Right hindlimb (tissue), 1 donor: ENCODE data around the gene EOGT.

ENCODE experiments used
- DNase-seq: peaks from one replicate; pipeline ENCODE4 v3.0.0-alpha.2; 2018

Gene EOGT

GRCh38 chr3:69013253-69014021, at the start of gene EOGT:
Gene EOGT (minus strand): TSS chr3:69013684. CDS start chr3:69009846, 3,838 bp downstream.
- peak; percentile 91 for DNase-seq

DNA sequence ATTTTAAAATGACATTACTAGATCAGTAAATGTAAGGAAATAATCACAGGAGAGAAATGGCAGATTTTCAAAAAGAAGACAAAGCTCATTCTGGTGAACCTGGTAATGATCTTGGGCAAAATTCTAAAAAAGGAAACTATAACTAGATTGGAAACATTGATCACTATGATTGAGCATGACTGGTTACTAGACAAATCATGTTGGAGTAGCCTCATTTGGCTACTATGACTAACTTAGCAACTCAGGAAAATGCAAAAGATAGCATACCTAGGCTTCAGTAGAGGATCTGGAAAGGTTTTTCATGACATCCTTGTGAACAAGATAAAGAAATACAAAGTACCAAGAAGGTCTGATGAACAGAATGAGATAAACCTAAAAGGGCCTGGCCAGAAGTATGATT, 46.2 kb upstream of the EOGT start:
- DNase-seq = no peak

- DNase-seq = no peak
Observed at GRCh38 chr3:69058947-69059224, 45.4 kb upstream of the EOGT start.

DNA sequence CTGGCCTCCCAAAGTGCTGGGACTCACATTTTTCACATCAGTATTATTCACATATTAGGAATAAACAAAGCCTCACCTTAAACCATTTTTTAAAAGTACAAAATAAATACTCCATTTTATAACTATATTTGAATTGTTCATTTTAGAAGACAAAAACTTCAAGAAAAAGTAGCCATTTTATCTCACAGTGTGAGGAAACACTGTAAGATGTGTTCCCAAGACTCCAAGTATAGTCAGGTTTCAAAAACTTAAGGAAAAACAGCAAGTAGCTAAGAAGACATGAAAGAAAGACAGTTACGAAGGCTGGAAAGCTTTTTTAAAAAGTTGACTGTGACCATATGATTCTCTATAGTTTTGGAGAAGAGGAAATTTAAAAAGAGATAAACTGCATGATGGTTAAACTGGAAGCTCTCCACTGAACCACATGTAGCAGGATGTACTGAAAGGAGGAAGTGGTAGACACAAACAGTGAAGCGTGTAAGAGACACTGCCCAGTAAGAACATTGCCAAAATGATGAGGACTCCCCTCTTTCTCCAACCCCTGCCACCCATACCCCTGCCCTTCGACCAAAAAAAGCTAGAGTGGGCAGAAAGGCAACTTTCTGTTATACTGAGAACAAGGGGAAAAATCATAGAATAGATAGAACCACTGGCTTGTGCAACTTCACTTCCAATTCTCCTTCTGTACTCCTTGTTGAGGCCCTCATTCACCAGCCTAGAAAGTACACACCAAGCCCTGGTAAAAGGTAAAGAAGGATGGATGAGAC, 44.9 kb upstream of the EOGT start:
- no peak for DNase-seq

GRCh38 chr3:69052472-69052898, 39.0 kb upstream of the EOGT start:
- DNase-seq = no peak

DNA sequence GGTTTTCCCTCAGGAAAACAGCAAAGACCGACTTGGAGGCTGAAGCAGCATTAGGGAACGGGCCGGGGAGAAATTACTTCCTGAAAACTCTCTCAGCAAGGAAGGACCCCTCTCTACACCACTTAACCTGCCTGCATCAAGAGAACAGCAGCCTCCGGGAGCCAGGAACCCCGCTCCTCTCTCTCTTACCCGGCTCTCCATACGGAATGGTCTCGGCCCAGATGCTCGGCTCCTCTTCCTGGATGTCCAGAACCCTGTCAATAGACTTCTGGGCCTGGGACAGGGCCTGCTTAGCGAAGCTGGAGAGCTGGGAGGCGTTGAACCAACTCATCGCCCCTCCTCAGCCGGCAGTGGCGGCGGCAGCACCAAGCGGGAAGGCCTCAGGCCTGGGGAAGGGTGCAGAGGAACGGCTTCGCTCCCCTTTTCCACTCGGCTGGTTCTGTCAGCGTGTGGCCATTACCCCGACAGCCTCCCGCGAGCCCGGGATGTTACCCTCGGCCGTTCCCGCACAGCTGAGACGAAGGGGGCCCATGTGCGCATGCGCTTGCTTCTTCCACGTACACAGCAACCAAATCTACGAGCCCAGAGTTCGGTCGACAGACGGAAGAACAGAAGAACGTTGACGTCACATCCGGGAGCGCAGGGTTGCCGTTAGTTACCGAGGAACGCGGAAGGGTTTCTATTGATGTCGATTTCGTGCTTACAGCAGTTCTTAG, 38.4 kb upstream of the EOGT start, which contains the start of gene TMF1:
Gene TMF1 (minus strand): TSS at position 578 of the 716 bp plus-strand sequence. CDS start 247 bp downstream, at position 331.
- peak; percentile 98 for DNase-seq

DNA sequence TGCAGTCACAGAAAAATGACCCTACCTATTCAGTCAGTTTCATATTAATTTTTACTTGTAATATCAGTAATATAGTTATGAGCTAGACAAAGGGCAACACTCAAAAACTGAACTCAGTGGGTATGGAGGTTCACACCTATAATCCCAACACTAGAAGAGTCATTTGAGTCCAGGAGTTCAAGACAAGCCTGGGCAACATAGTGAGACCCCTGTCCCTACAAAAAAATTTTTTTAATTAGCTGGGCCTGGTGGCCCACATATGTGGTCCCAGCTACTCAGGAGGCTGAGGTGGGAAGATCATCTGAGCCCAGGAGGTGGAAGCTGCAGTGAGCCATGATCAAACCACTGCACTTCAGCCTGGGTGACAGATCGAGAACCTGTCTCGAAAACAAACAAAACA, 35.5 kb upstream of the EOGT start:
- DNase-seq = no peak

GRCh38 chr3:69044608-69045007, 31.1 kb upstream of the EOGT start:
- DNase-seq = no peak

GRCh38 chr3:69033470-69033869, 20.0 kb upstream of the EOGT start:
- no peak for DNase-seq

DNA sequence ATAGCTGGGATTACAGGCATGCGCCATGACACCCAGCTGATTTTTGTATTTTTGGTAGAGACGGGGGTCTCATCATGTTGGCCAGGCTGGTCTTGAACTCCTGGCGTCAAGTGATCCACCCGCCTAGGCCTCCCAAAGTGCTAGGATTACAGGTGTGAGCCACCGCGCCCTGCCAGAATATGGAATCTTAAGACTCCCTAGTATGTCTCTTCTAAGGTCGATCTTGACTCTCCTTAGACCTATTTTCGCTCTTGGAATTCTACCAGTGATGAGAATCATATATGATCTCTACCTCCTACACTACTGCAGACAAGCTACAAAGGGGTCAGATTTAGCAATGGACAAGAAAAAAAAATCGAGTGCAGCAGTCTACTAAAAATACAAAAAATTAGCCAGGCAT, 19.3 kb upstream of the EOGT start:
- DNase-seq = no peak

DNA sequence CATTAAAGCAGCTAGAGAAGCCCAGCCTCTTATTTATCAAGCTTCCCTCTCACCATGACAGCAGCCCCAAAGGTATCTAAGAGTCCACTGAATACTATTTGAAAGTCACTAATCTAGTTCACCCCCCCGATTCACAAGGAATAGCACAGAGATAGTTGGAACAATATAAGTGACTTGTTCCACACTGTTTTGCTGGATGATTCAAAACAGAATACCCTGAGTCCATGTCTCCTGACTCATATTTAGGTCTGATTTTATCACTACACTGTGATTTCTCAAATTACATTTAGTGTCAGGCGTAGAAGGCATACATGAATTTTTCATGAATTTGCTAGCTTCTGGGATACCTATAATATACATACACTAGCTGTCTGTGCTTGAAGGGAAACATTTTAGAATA, 18.7 kb upstream of the EOGT start:
- DNase-seq = no peak

- DNase-seq = no peak
Observed at GRCh38 chr3:69031635-69032034, 18.2 kb upstream of the EOGT start.

- DNase-seq = no peak
Observed at GRCh38 chr3:69020857-69021256, 7.4 kb upstream of the EOGT start.

- no peak for DNase-seq
Observed at GRCh38 chr3:69020424-69020823, 6.9 kb upstream of the EOGT start.

- no peak for DNase-seq
Observed at GRCh38 chr3:69016901-69017300, 3.4 kb upstream of the EOGT start.

- DNase-seq = no peak
Observed at GRCh38 chr3:69016102-69016501, 2.6 kb upstream of the EOGT start.

- no peak for DNase-seq
Observed at GRCh38 chr3:69014022-69014580, 617 bp upstream of the EOGT start.

DNA sequence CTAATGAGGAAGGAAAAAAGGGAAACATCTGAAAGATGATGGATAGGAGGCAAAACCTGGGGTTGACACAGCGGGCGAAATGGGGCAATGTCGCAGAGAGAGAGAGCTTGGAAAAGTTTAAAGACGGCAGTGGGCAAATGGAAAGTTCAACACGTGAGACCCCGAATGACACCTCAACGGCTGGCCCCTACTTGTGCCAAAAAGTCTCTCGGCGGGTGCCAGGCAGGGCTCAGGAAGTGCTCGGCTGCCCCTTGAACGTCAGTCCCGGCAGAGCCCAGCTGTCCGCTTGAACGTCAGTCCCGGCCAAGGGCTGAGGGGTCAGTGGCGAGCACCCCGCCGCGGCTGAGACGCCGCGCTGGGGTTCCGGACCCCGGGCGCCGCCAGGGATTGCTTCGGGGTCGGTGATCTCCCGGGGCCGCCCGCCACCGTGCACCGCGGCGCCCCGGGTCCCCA, 658 bp downstream of the EOGT start:
- peak; percentile 70 for DNase-seq

GRCh38 chr3:69012100-69012799, 1.2 kb downstream of the EOGT start:
- peak; percentile 47 for DNase-seq

DNA sequence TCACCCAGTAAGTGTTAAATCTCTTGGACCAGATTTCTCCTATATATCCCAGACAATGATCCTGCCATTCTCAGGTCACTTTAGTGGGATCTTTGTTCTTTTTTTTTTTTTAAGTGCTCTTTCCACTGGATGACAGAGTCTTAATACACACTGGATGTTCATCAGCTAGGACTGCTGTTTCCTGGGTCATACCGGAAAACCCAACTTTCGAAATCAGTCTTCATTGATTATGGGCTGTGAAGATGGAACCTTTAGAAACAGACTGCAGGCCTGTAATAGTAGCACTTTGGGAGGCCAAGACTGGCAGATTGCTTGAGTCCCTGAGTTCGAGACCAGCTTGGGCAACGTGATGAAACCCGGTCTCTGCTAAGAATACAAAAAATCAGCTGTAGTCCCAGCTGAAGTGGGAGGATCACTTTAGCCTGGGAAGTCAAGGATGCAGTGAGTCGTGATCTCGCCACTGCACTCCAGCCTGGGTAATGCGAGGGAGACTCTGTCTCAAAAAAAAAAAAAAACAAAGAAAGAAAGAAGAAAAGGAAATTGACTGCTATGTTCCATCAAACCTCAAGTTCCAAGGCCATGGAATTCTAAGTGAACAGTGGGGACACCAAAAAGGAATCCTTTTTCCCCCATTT, 2.3 kb downstream of the EOGT start:
- DNase-seq = no peak

DNA sequence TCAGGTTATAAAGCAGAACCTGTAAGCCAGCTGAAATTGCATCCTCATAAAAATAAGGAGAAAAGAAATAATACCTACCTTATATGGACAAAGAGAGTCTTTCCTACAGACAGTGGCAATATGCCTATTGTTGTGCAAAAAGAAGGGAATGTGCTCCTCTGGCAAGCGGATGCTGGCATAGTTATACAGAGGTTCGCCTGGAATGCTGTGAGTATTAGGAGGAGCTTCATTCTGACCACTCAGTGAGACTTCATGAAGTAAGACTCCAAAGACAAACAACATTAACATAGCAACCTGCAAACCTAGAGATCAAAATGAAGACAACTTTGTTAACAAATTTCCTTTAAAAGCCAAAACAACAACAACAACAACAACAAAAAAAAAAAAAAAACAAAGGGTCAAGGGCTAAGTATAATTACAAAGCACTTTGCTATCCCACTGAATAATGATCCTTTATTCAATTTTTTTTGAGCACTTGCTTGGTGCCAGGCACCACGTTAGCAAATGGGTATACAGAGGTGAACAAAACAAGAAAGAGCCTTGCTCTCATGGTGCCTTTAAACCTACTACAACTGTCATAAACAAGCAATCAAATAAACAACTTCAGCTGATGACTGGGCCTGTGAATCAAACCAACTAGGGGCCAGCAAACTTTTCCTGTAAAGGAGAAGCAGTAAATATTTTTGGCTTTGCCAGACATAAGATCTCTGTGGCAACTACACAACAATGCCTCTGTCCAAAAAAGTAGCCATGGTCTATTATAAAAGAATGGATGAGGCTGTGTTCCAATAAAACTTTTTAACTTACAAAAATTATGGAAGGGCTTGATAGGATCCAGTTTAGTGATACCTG, 3.7 kb downstream of the EOGT start:
- peak; percentile 58 for DNase-seq
